ENCODE results near the gene PREX1.
"Not testable (repeated sequence)": the region's sequence is repeated elsewhere in the genome, so short reads cannot be mapped to it uniquely, and the experiment has no call there.

PREX1 gene, protein sequence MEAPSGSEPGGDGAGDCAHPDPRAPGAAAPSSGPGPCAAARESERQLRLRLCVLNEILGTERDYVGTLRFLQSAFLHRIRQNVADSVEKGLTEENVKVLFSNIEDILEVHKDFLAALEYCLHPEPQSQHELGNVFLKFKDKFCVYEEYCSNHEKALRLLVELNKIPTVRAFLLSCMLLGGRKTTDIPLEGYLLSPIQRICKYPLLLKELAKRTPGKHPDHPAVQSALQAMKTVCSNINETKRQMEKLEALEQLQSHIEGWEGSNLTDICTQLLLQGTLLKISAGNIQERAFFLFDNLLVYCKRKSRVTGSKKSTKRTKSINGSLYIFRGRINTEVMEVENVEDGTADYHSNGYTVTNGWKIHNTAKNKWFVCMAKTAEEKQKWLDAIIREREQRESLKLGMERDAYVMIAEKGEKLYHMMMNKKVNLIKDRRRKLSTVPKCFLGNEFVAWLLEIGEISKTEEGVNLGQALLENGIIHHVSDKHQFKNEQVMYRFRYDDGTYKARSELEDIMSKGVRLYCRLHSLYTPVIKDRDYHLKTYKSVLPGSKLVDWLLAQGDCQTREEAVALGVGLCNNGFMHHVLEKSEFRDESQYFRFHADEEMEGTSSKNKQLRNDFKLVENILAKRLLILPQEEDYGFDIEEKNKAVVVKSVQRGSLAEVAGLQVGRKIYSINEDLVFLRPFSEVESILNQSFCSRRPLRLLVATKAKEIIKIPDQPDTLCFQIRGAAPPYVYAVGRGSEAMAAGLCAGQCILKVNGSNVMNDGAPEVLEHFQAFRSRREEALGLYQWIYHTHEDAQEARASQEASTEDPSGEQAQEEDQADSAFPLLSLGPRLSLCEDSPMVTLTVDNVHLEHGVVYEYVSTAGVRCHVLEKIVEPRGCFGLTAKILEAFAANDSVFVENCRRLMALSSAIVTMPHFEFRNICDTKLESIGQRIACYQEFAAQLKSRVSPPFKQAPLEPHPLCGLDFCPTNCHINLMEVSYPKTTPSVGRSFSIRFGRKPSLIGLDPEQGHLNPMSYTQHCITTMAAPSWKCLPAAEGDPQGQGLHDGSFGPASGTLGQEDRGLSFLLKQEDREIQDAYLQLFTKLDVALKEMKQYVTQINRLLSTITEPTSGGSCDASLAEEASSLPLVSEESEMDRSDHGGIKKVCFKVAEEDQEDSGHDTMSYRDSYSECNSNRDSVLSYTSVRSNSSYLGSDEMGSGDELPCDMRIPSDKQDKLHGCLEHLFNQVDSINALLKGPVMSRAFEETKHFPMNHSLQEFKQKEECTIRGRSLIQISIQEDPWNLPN (N-terminal part only)

DNA sequence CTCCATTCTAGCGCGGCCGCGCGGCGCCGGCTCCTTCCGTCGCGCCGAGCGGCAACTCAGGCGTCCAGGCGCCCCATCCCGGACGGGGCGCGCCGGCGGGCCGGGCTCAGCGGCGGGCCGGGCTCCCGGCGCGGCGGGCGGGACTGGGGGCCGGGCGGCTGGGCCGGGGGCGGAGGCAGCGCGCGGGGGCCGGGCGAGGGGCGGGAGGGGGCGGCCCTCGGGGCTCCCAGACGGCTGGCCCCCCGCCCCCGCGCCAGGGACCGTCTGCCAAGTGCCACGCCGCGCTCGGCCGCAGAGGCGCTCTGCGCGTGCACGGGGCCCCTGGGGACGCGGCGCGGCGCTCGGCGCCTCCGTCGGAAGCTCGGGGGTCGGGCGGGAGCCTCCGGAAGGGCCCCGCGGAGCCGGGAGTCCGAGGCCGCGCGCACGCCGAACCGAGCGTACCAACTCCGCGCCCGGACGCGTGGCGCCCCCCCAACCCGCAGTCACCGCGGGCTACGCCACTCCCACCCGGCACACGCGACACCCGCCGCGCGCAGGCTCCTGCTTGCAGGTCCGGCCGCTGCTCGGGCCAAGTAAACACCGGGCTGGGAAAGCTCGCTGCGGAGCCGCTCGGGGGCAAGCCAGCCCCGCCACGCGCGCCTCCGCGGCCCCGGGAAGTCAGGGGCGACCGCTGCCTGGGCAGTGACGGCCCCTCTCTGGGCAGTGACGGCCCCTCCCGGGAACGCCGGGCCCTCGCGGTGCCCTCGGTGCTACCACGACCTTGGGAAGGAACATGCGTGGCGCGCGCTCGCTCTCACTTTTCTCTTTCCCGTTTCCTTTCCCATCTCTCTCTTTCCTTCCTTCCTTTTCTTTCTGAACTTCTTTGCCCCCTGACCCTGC, at the start of gene PREX1:
Gene PREX1, minus strand, starts transcription at position 145 of the 879 bp plus-strand sequence. Its CDS starts 139 bp downstream, at position 6.
- peak within 1 kb of the TSS; percentile 90 for H3K4me3 ChIP-seq (replicated peaks; ENCODE audit: low read depth, low read length)
- H3K27me3 ChIP-seq (replicated peaks; ENCODE audit: control insufficient read depth, insufficient read depth, low read length) = no peaks in the 10 kb centered on the region
- TF ChIP-seq, protein P1, sequence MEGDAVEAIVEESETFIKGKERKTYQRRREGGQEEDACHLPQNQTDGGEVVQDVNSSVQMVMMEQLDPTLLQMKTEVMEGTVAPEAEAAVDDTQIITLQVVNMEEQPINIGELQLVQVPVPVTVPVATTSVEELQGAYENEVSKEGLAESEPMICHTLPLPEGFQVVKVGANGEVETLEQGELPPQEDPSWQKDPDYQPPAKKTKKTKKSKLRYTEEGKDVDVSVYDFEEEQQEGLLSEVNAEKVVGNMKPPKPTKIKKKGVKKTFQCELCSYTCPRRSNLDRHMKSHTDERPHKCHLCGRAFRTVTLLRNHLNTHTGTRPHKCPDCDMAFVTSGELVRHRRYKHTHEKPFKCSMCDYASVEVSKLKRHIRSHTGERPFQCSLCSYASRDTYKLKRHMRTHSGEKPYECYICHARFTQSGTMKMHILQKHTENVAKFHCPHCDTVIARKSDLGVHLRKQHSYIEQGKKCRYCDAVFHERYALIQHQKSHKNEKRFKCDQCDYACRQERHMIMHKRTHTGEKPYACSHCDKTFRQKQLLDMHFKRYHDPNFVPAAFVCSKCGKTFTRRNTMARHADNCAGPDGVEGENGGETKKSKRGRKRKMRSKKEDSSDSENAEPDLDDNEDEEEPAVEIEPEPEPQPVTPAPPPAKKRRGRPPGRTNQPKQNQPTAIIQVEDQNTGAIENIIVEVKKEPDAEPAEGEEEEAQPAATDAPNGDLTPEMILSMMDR (IDR thresholded peaks at IDR 0.05; ENCODE audit: insufficient read depth, low read length, poor library complexity, severe bottlenecking) = no peak
- DNase-seq (ENCODE audit: extremely low read depth, insufficient read length) = peak; percentile 95
- no peaks in the 10 kb centered on the region for H3K36me3 ChIP-seq (ENCODE audit: control insufficient read depth, insufficient read depth, low read length)

DNA sequence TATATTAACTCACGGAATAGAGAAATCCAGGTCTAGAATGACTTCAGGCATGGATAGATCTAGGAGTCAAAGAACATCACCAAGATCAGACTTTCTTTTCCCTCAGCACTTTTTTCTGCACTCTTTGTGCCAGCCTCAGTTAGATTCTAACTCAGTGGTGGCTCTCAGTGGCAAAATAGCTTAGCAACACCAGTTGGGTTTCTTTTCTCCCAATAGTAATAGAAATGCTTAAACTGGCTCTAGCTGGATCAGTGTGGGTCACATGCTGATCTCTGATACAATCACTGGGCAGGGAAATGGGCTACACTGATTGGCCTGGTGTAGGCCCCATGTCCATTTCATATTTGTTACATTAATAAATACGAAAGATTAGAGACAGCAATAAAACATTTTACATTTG, 49.5 kb upstream of the PREX1 start:
- H3K27me3 ChIP-seq (replicated peaks; ENCODE audit: control insufficient read depth, insufficient read depth, low read length) = no peaks in the 10 kb centered on the region
- no peak overlapping the region for H3K4me3 ChIP-seq (replicated peaks; ENCODE audit: low read depth, low read length)
- no peak for DNase-seq (ENCODE audit: extremely low read depth, insufficient read length)
- TF ChIP-seq, protein P1 (IDR thresholded peaks at IDR 0.05; ENCODE audit: insufficient read depth, low read length, poor library complexity, severe bottlenecking) = peak; percentile 52
- H3K36me3 ChIP-seq (ENCODE audit: control insufficient read depth, insufficient read depth, low read length) = no peaks in the 10 kb centered on the region

DNA sequence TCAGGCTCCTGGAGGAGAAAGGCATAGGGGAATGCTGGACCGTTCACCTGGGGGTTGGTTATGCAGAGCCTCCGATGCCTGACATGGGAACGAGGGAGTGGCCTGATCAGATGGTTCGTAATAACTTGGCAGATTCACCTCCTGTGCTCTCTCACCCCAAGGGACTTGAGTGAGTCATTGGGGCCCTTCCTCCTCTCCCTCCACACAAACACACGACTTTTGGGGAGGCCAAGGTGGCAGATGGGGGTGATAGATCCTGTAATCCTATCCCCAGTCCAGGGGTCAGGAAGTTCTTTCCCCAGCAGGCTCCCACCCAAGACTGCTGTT, 48.1 kb upstream of the PREX1 start:
- no peaks in the 10 kb centered on the region for H3K27me3 ChIP-seq (replicated peaks; ENCODE audit: control insufficient read depth, insufficient read depth, low read length)
- no peak overlapping the region for H3K4me3 ChIP-seq (replicated peaks; ENCODE audit: low read depth, low read length)
- H3K36me3 ChIP-seq (ENCODE audit: control insufficient read depth, insufficient read depth, low read length) = no peaks in the 10 kb centered on the region
- peak; percentile 53 for DNase-seq (ENCODE audit: extremely low read depth, insufficient read length)
- TF ChIP-seq, protein P1 (IDR thresholded peaks at IDR 0.05; ENCODE audit: insufficient read depth, low read length, poor library complexity, severe bottlenecking) = no peak

DNA sequence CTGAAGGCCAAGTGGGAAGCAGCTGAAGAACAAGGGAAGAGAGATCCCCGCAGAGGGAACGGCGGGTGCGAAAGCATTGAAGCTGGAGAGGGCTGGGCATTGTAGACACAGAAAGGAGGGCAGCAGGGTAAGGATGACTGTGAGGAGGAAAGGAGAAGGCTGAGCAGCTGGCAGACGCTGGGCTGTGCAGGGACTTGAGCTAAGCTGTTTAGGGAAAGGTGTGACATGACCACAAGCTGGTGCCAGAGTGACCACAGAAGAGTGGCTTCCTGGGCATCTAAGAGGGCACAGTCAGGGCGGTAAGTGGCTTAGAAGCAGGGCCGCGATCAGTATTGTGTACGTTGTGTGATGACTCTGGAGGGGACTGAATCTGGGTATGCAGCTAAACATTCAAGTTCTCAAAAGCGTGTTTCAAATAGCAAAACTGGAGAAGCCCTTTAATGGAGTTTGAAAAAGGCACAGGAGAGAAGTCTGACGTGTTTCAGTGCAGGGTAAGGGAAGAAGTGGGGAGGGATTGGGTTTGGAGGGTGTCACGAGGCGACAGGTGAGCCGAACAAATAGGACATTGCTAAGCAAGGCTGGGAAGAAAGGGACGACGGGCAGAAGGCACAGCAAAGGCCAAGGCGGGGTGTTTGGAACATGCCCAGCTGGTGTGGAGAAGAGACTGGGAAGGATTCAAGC, 47.6 kb upstream of the PREX1 start:
- TF ChIP-seq, protein P1 (IDR thresholded peaks at IDR 0.05; ENCODE audit: insufficient read depth, low read length, poor library complexity, severe bottlenecking) = no peak
- no peaks in the 10 kb centered on the region for H3K36me3 ChIP-seq (ENCODE audit: control insufficient read depth, insufficient read depth, low read length)
- H3K27me3 ChIP-seq (replicated peaks; ENCODE audit: control insufficient read depth, insufficient read depth, low read length) = no peaks in the 10 kb centered on the region
- H3K4me3 ChIP-seq (replicated peaks; ENCODE audit: low read depth, low read length) = no peak overlapping the region
- DNase-seq (ENCODE audit: extremely low read depth, insufficient read length) = no peak

DNA sequence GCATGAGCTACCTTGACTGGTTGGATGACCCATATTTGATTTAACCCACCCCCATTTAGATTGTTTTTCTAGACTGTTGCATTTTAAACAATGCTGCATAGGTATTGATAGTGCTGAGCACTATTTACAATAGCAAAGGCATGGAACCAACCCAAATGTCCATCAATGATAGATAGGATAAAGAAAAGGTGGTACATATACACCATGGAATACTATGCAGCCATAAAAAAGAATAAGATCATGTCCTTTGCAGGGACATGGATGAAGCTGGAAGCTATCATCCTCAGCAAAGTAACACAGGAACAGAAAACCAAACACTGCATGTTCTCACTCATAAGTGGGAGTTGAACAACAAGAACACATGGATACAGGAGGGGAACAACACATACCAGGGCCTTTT, 41.6 kb upstream of the PREX1 start:
- not testable (repeated sequence) for H3K36me3 ChIP-seq (ENCODE audit: control insufficient read depth, insufficient read depth, low read length); DNase-seq (ENCODE audit: extremely low read depth, insufficient read length); H3K27me3 ChIP-seq (replicated peaks; ENCODE audit: control insufficient read depth, insufficient read depth, low read length); H3K4me3 ChIP-seq (replicated peaks; ENCODE audit: low read depth, low read length)
